PC-9 (cell line): ENCODE results near the gene ANXA11.

Experiments
- CTCF ChIP-seq: fragments of 200-600 bp; sonication (generic); conservative IDR thresholded peaks from 2 replicates; pipeline ENCODE4 v1.6.1; 2017; ENCODE audit warnings: mixed run types, antibody characterized with exemption, mild to moderate bottlenecking, moderate library complexity
- EZH2 ChIP-seq: fragments of 200-600 bp; sonication (generic); IDR thresholded peaks from 2 replicates; pipeline ENCODE4 v1.8.0; 2017; ENCODE audit warnings: antibody characterized with exemption, low read depth

- no peak for TF ChIP-seq CTCF
- no peak for TF ChIP-seq EZH2
These were observed 86.7 kb downstream of the ANXA11 start for GRCh38 chr10:80118669-80119068.
